Effector memory CD4-positive, alpha-beta T cell (primary cell): ENCODE measurements around the gene TRRAP.

Experiments
- DNase-seq, 3 donors: peaks; one replicate each; pipeline ENCODE4 v3.0.0-alpha.2; 2020
- H3K27ac ChIP-seq: 2 replicates; pipeline ENCODE4 v1.7.0; 2013; ENCODE audit warnings: mild to moderate bottlenecking, low read length, moderate library complexity; ENCODE audit not compliant: insufficient read depth, poor library complexity, severe bottlenecking
- H3K27me3 ChIP-seq: replicated peaks from 2 replicates; pipeline ENCODE4 v1.7.0; 2013; ENCODE audit warnings: mild to moderate bottlenecking, low read length; ENCODE audit not compliant: insufficient read depth, control insufficient read depth, poor library complexity, severe bottlenecking
- H3K36me3 ChIP-seq: 2 replicates; pipeline ENCODE4 v1.7.0; 2013; ENCODE audit warnings: mild to moderate bottlenecking, low read length, moderate library complexity; ENCODE audit not compliant: control insufficient read depth, insufficient read depth
- H3K4me1 ChIP-seq: 2 replicates; pipeline ENCODE4 v1.7.0; 2013; ENCODE audit warnings: low read length, mild to moderate bottlenecking; ENCODE audit not compliant: control insufficient read depth, insufficient read depth, poor library complexity, severe bottlenecking
- H3K4me3 ChIP-seq: 2 replicates; pipeline ENCODE4 v1.7.0; 2013; ENCODE audit warnings: low read length, low read depth, mild to moderate bottlenecking; ENCODE audit not compliant: insufficient read depth, poor library complexity, severe bottlenecking
- H3K9me3 ChIP-seq: 2 replicates; pipeline ENCODE4 v1.7.0; 2013; ENCODE audit warnings: mild to moderate bottlenecking, low read length, moderate library complexity; ENCODE audit not compliant: control insufficient read depth

Gene TRRAP

GRCh38 chr7:99019523-99020412, 141.4 kb downstream of the TRRAP start:
- Histone ChIP-seq H3K27ac (no peak overlapping the region), H3K4me3 (no peak overlapping the region), H3K9me3 (no peaks in the 10 kb centered on the region), H3K4me1 (no peaks in the 10 kb centered on the region), H3K36me3 (peaks cover 16% of the 10 kb centered on the region), H3K27me3 (no peaks in the 10 kb centered on the region)
- DNase-seq: no peak

GRCh38 chr7:99020413-99020715, 142.0 kb downstream of the TRRAP start:
- Histone ChIP-seq H3K36me3 (peaks cover 13% of the 10 kb centered on the region), H3K9me3 (no peaks in the 10 kb centered on the region), H3K27me3 (no peaks in the 10 kb centered on the region), H3K4me3 (no peak overlapping the region), H3K4me1 (no peaks in the 10 kb centered on the region), H3K27ac (no peak overlapping the region)
- DNase-seq: no peak

DNA sequence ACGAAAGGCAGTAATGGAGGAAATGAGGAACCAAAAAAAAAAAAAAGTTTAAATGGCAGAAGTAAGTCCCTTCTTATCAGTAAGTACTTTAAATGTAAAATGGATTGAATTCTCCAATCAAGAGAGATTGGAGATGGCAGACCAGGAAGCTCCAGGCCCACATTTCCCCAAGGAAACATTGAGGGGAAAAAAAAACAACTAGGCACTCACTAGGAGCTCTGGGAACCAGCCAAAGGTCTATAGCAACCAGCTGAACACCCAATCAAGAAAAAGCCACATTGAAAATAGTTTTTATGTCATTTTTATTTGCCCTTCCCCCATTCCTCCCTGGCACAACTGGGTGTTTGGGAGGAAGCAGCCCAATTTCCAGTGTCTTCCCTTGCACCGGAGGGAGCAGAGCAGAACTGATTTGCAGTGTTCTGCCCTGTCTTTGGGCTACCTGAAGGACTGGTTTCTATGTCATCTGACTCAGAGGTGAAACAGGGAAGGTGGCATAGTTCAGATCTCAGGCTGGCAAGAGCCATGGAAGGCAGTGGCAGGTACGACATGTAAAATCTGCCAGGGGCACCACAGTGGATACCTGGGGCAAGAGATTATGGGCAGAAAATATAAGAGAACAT, 143.7 kb downstream of the TRRAP start:
- Histone ChIP-seq H3K27me3 (no peaks in the 10 kb centered on the region), H3K4me1 (no peaks in the 10 kb centered on the region), H3K4me3 (no peak overlapping the region), H3K9me3 (no peaks in the 10 kb centered on the region), H3K36me3 (peaks cover 13% of the 10 kb centered on the region), H3K27ac (no peak overlapping the region)
- DNase-seq: no peak

DNA sequence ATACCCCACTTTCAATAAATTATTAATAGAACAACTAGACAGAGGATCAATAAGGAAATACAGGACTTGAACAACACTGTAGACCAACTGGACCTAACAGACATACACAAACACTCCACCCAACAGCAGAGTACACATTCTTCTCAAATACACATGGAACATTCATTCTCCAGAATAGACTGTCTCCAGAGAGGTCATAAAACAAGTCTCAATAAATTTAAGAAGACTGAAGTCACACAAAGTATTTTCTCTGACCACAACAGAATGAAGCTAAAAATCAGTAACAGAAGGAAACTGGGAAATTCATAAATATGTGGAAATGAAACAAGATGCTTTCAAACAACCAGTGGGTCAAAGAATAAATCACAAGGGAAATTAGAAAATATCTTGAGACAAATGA, 145.7 kb downstream of the TRRAP start:
- Histone ChIP-seq H3K4me1 (no peaks in the 10 kb centered on the region), H3K27ac (no peak overlapping the region), H3K36me3 (peaks cover 22% of the 10 kb centered on the region), H3K4me3 (no peak overlapping the region), H3K9me3 (no peaks in the 10 kb centered on the region), H3K27me3 (no peaks in the 10 kb centered on the region)
- no peak for DNase-seq

- no peak for DNase-seq
- Histone ChIP-seq H3K4me1 (no peaks in the 10 kb centered on the region), H3K9me3 (no peaks in the 10 kb centered on the region), H3K36me3 (peaks cover 38% of the 10 kb centered on the region), H3K4me3 (no peak overlapping the region), H3K27me3 (no peaks in the 10 kb centered on the region), H3K27ac (no peak overlapping the region)
Observed at GRCh38 chr7:99027241-99027640, 148.9 kb downstream of the TRRAP start.

DNA sequence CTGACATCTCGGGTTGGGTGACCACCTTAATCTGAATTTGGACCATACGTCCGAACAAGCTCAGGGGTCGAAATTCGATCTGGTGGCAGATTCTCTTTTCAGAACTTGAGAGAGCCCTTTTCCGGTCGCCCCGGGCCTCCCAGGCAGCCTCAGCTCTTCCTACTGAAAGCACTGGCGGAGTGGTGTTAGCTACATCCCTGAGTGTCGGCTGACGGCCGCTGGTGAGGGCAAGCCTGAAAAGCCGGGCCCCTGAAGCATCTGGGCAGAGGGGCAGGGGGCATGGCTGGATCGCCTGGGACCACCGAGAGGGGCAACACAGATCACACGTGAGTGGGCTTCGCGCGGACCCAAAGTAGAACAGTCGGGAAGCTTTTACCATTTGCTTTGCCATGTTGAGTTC, 149.5 kb downstream of the TRRAP start:
- H3K4me1 ChIP-seq: no peaks in the 10 kb centered on the region
- no peak for DNase-seq
- peaks cover 39% of the 10 kb centered on the region for H3K36me3 ChIP-seq
- H3K4me3 ChIP-seq: no peak overlapping the region
- no peaks in the 10 kb centered on the region for H3K27me3 ChIP-seq
- no peak overlapping the region for H3K27ac ChIP-seq
- H3K9me3 ChIP-seq: no peaks in the 10 kb centered on the region

GRCh38 chr7:99028261-99028973, 150.1 kb downstream of the TRRAP start:
- no peak for DNase-seq
- Histone ChIP-seq H3K9me3 (no peaks in the 10 kb centered on the region), H3K36me3 (peaks cover 44% of the 10 kb centered on the region), H3K27me3 (no peaks in the 10 kb centered on the region), H3K27ac (no peak overlapping the region), H3K4me3 (no peak overlapping the region), H3K4me1 (no peaks in the 10 kb centered on the region)

DNA sequence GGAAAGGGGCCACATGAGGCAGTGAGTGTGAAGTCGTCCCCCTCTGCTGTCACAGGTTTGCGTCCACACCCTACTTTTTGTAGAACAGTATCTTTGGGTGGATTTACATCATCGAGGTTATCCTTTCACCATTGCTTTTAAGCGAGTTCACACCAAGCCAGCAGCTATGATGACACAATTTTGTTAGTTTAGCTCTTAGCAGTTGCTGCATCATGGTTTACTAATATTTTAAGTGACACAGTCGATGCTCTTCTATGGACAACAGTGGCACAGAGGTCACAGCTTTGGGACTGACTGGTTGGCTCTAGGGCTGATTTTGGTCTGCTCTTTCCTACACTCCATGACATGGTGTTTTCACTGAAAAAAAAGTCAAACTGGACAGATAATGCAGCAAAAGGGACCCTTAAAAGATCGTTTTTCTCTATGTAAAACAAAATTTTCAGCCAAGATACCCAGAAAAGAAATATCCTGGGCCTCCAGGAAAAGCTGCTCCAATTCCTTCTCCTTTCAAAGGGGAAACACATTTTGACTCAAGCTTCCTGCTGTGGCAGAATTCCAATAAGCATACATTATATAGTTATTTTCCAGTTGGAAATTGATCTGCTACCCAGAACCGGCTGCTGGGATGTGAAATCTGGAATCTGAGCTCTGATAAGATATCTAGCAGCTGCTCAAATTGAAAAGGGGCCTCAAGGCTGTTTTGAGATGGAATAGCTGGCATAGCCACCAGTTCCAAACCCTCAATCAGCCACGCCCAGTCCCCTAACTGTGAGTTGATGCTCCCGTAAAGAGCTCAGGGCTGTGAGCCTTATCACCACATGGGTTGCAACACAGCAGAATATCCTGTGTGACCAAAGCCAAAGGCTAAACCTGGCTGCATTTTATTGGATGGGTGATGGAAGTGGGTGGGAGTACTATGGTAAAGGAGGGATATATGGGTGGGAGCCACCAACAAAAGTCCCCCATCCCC, 151.4 kb downstream of the TRRAP start:
- no peaks in the 10 kb centered on the region for H3K9me3 ChIP-seq
- H3K27me3 ChIP-seq: no peaks in the 10 kb centered on the region
- peaks cover 57% of the 10 kb centered on the region for H3K36me3 ChIP-seq
- no peak overlapping the region for H3K27ac ChIP-seq
- no peak for DNase-seq
- no peaks in the 10 kb centered on the region for H3K4me1 ChIP-seq
- H3K4me3 ChIP-seq: no peak overlapping the region

DNA sequence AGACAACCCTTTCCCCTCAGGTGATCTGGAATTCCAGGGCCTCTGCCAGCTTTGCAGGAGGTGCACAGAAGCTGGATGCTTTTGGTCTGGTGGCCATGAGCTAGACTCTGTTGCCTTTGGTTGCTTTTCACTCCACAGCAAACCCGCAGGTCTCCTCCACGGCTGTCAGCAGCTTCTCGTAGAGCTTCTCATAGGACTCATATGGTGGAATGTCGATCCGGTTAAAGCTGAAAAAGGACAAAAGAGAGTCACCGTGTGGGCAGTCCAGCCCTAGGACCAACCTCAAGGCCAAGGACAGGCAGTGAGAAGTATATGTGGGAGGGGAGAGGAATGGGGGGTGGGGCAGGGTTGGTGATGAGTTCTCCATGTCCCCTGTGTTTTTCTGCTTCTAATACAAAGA, 152.1 kb downstream of the TRRAP start:
- Histone ChIP-seq H3K27me3 (no peaks in the 10 kb centered on the region), H3K27ac (no peak overlapping the region), H3K4me1 (no peaks in the 10 kb centered on the region), H3K36me3 (peaks cover 64% of the 10 kb centered on the region), H3K4me3 (no peak overlapping the region), H3K9me3 (no peaks in the 10 kb centered on the region)
- DNase-seq: no peak
